RWPE2 (cell line): ENCODE data around the gene MRO.

Experiments used
- ATAC-seq: fragments of 200-7000 bp; cut with Tn5 transposase; 3 replicates; pipeline ENCODE4 v1.9.1; 2021; ENCODE audit warnings: low read depth
- DNase-seq: peaks from one replicate; pipeline ENCODE4 v3.0.0-alpha.2; 2020; ENCODE audit warnings: low spot score
- H3K27ac ChIP-seq: fragments of 450-650 bp; 2 replicates; pipeline ENCODE4 v1.5.1; 2017; ENCODE audit warnings: mild to moderate bottlenecking; ENCODE audit not compliant: poor library complexity, severe bottlenecking
- H3K27me3 ChIP-seq: fragments of 250-450 bp; sonication (Bioruptor Pico); 2 replicates; pipeline ENCODE4 v1.5.1; 2021; ENCODE audit warnings: mild to moderate bottlenecking, moderate library complexity; ENCODE audit not compliant: insufficient read depth, poor library complexity, severe bottlenecking
- H3K36me3 ChIP-seq: fragments of 250-450 bp; sonication (Bioruptor Pico); 2 replicates; pipeline ENCODE4 v1.5.1; 2020; ENCODE audit warnings: low read depth, mild to moderate bottlenecking, moderate library complexity
- H3K4me1 ChIP-seq: fragments of 250-450 bp; sonication (Bioruptor Pico); 2 replicates; pipeline ENCODE4 v1.5.1; 2021; ENCODE audit warnings: mild to moderate bottlenecking, moderate library complexity; ENCODE audit not compliant: insufficient read depth, poor library complexity, severe bottlenecking
- H3K4me3 ChIP-seq: fragments of 250-450 bp; sonication (Bioruptor Pico); 2 replicates; pipeline ENCODE4 v1.5.1; 2021; ENCODE audit warnings: mild to moderate bottlenecking, moderate library complexity; ENCODE audit not compliant: severe bottlenecking
- H3K9me3 ChIP-seq: fragments of 250-450 bp; sonication (Bioruptor Pico); 2 replicates; pipeline ENCODE4 v1.5.1; 2021; ENCODE audit warnings: mild to moderate bottlenecking, moderate library complexity; ENCODE audit not compliant: severe bottlenecking
- TF ChIP-seq, protein P1 (sequence below): fragments of 450-650 bp; IDR thresholded peaks from one replicate; pipeline ENCODE4 v1.5.1; 2017; ENCODE audit warnings: mild to moderate bottlenecking, moderate library complexity; ENCODE audit not compliant: poor library complexity, severe bottlenecking

The MRO gene

DNA sequence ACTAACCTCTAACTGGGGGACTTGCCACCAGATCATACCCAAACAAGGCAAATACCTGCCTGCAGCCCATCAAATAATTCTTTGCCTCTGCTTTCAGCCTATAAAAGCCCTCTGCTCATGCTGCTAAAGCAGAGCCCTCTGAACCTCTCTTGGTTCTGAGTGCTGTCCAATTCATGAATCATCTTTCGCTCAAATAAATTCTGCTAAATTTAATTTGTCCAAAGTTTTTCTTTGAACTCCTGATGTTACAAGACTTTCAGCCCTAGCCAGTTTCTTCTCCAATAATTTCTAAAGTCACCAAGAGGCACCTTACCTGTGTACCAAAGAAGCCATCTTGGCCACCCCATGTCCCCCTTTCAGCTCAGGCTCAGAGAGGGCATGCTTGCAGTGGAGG lies 72.0 kb downstream of the MRO start:
- Histone ChIP-seq H3K36me3 (no peaks in the 10 kb centered on the region), H3K27me3 (no peaks in the 10 kb centered on the region), H3K4me3 (no peak overlapping the region), H3K4me1 (no peaks in the 10 kb centered on the region), H3K9me3 (no peaks in the 10 kb centered on the region), H3K27ac (no peak overlapping the region)
- ATAC-seq, result no peak
- no peak for DNase-seq
- TF ChIP-seq, protein P1, sequence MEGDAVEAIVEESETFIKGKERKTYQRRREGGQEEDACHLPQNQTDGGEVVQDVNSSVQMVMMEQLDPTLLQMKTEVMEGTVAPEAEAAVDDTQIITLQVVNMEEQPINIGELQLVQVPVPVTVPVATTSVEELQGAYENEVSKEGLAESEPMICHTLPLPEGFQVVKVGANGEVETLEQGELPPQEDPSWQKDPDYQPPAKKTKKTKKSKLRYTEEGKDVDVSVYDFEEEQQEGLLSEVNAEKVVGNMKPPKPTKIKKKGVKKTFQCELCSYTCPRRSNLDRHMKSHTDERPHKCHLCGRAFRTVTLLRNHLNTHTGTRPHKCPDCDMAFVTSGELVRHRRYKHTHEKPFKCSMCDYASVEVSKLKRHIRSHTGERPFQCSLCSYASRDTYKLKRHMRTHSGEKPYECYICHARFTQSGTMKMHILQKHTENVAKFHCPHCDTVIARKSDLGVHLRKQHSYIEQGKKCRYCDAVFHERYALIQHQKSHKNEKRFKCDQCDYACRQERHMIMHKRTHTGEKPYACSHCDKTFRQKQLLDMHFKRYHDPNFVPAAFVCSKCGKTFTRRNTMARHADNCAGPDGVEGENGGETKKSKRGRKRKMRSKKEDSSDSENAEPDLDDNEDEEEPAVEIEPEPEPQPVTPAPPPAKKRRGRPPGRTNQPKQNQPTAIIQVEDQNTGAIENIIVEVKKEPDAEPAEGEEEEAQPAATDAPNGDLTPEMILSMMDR, result no peak

DNA sequence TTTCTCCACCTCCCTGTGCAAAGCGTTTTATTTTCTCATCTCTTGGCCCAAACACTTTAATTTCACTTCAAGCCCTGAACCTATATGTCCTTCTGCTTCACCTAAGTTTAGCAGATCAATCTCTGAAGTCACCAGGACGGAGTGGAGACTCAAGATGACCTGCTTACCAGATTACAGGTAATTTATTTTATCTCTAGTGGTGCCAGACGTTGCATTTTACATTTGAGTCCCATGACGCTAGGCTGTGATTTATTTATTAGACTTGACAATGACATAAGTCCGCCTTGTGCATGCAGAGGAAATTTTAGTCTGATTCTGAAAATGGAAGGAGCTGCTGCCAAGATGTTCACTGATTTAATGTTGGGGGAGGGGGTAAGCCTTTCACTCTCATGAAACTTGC lies 73.9 kb downstream of the MRO start:
- no peak overlapping the region for H3K27ac ChIP-seq
- no peak overlapping the region for H3K4me3 ChIP-seq
- H3K36me3 ChIP-seq, result no peaks in the 10 kb centered on the region
- no peak for ATAC-seq
- no peak for DNase-seq
- TF ChIP-seq, protein P1, result no peak
- H3K27me3 ChIP-seq, result no peaks in the 10 kb centered on the region
- H3K9me3 ChIP-seq, result no peaks in the 10 kb centered on the region
- no peaks in the 10 kb centered on the region for H3K4me1 ChIP-seq
